Suprapubic skin (tissue), 4 donors: Measurements from ENCODE around the gene USF2. TPM values are rescaled to one million over a fixed set of nuclear protein-coding genes. Genes with fewer than 3 reads are reported as not detected.
"Not testable (repeated sequence)": the region's sequence is repeated elsewhere in the genome, so short reads cannot be mapped to it uniquely, and the experiment has no call there.

Experiments
- DNase-seq, 2 donors: peaks; one replicate each; pipeline ENCODE4 v3.0.0-alpha.2; 2019; ENCODE audit warnings: low spot score in 2 of 2
- H3K27ac ChIP-seq: fragments of 200-600 bp; sonication (generic); one replicate; pipeline ENCODE4 v1.5.1; 2019
- H3K27me3 ChIP-seq: fragments of 200-600 bp; sonication (generic); one replicate; pipeline ENCODE4 v1.5.1; 2019
- H3K36me3 ChIP-seq: fragments of 200-600 bp; sonication (generic); one replicate; pipeline ENCODE4 v1.5.1; 2019
- H3K4me1 ChIP-seq: fragments of 200-600 bp; sonication (generic); one replicate; pipeline ENCODE4 v1.5.1; 2019
- H3K4me3 ChIP-seq: fragments of 200-600 bp; sonication (generic); one replicate; pipeline ENCODE4 v1.5.1; 2019; ENCODE audit warnings: mild to moderate bottlenecking
- H3K9me3 ChIP-seq: fragments of 200-600 bp; sonication (generic); one replicate; pipeline ENCODE4 v1.5.1; 2019
- EP300 ChIP-seq: sonication (generic); formaldehyde crosslinking; IDR thresholded peaks from one replicate; pipeline ENCODE4 v1.6.1; 2017; ENCODE audit warnings: antibody characterized with exemption
- POLR2A ChIP-seq, 2 donors: fragments of 450-650 bp; IDR thresholded peaks; one replicate each; pipeline ENCODE4 v1.6.1; 2017; ENCODE audit warnings: antibody characterized with exemption in 2 of 2, mild to moderate bottlenecking in 2 of 2, moderate library complexity in 2 of 2
- POLR2AphosphoS5 ChIP-seq, 3 donors: sonication (generic); formaldehyde crosslinking; IDR thresholded peaks; one replicate each; pipeline ENCODE4 v1.6.1; 2017; ENCODE audit warnings: antibody characterized with exemption in 3 of 3
- WGBS: methylation state at CpG from one replicate; pipeline ENCODE4 v1.1.5; 2018; 5-methylcytosine and 5-hydroxymethylcytosine counted together
- total RNA-seq, 4 donors: library from RNA; depleted of rRNA; stranded (reverse); fragments of >200 nt; gene quantifications; one replicate each; pipeline ENCODE4 v1.1.0, GENCODE V29; 2016
- TF ChIP-seq, protein P1 (sequence below), 2 donors: fragments of 200-600 bp in 1 of 2; fragments of 450-650 bp in 1 of 2; sonication (generic) in 1 of 2; IDR thresholded peaks; one replicate each; pipeline ENCODE4 v1.5.1; 2016 to 2019; ENCODE audit warnings: antibody characterized with exemption in 2 of 2, mild to moderate bottlenecking in 1 of 2, moderate library complexity in 1 of 2

USF2 gene
- total RNA-seq, 4 donors from 2014 or later = 111 to 178 (median 122) TPM

DNA sequence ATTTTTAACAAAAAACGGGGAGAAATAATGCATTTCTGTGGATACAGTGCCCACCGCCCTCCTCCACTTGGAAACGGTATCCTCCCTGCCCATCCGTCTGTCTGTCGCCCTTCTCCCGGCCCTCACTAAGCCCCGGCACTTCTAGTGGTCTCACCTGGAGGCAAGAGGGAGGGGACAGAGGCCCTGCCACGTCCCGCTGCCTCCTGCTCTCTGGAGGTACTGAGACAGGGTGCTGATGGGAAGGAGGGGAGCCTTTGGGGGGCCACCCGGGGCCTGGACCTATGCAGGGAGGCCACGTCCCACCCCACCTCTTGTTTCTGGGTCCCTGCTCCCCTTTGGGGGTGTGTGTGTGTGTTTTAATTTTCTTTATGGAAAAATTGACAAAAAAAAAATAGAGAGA lies 10.6 kb downstream of the USF2 start:
- Histone ChIP-seq H3K27me3 (peaks cover 5% of the 10 kb centered on the region), H3K4me1 (peaks cover 21% of the 10 kb centered on the region), H3K27ac (no peak overlapping the region), H3K9me3 (no peaks in the 10 kb centered on the region), H3K4me3 (no peak overlapping the region), H3K36me3 (peaks cover 51% of the 10 kb centered on the region)
- no peak for DNase-seq
- WGBS = 85% methylated on average over 10 of the region's 11 CpGs
- TF ChIP-seq, protein P1, sequence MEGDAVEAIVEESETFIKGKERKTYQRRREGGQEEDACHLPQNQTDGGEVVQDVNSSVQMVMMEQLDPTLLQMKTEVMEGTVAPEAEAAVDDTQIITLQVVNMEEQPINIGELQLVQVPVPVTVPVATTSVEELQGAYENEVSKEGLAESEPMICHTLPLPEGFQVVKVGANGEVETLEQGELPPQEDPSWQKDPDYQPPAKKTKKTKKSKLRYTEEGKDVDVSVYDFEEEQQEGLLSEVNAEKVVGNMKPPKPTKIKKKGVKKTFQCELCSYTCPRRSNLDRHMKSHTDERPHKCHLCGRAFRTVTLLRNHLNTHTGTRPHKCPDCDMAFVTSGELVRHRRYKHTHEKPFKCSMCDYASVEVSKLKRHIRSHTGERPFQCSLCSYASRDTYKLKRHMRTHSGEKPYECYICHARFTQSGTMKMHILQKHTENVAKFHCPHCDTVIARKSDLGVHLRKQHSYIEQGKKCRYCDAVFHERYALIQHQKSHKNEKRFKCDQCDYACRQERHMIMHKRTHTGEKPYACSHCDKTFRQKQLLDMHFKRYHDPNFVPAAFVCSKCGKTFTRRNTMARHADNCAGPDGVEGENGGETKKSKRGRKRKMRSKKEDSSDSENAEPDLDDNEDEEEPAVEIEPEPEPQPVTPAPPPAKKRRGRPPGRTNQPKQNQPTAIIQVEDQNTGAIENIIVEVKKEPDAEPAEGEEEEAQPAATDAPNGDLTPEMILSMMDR (IDR thresholded peaks at IDR 0.05) = no peak
- TF ChIP-seq POLR2A (IDR thresholded peaks at IDR 0.05) (no peak), EP300 (no peak), POLR2AphosphoS5 (IDR thresholded peaks at IDR 0.05) (no peak)

DNA sequence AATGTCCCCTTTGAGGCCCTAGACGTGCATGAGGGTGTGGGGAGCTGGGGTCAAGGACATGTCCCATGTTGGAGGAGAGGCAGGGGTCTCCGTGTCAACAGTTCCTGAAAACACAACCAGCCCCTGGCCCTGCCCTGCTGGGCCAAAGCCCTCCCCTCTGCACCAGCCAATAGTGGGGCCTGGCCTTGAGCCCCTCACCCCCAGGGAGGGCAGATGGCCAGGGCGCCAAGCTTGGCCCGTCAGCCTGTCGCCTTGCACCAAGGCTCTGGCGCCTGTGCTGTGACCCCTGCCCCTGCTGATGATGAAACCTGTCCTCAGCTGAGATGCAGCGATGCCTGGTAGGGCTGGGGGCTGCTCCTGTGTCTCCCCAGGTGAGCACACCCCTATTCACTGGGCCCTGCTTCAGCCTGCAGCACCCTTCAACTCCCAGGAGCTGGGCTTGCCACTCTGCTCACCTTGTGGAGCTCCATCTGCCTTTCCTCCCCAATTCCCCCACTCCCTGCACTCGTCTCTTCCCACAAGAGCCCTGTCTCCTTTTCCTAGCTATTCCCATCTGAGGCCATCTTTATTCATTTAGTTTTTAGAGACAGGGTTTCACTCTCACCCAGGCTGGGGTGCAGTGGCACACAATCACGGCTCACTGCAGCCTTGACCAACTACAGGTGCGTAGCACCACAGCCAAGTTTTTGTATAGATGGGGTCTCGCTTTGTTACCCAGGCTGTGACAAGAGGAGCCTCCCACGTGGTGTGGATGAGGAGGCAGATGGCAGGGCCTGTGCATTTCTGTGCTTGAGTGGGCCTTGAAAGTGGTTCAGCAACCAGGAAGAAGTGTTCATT lies 11.4 kb downstream of the USF2 start:
- H3K4me3 ChIP-seq = no peak overlapping the region
- H3K9me3 ChIP-seq = no peaks in the 10 kb centered on the region
- H3K27me3 ChIP-seq = peaks cover 5% of the 10 kb centered on the region
- H3K4me1 ChIP-seq = peaks cover 21% of the 10 kb centered on the region
- WGBS = 68% methylated on average over 7 of the region's 12 CpGs
- DNase-seq = no peak
- H3K27ac ChIP-seq = no peak overlapping the region
- peaks cover 48% of the 10 kb centered on the region for H3K36me3 ChIP-seq
- TF ChIP-seq POLR2AphosphoS5 (IDR thresholded peaks at IDR 0.05) = no peak

DNA sequence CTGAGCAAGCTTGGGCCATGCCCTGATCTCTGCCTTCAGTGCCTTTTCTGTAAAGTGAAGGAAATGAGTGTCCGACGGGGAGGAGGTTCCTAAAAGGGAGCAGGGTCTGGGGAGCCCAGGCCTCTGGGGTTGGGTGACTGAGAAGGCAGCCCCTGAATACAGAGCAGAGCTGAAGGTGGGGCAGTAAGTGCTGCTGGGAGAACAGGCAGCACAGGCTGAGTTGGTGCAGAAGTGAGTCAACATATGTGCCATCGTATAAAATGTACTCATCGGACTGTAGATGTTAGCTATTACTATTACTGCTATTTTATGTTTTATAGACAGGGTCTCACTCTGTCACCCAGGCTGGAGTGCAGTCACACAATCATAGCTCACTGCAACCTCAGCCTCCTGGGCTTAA lies 12.5 kb downstream of the USF2 start:
- Histone ChIP-seq H3K4me1 (peaks cover 21% of the 10 kb centered on the region), H3K4me3 (no peak overlapping the region), H3K9me3 (no peaks in the 10 kb centered on the region), H3K27me3 (peaks cover 5% of the 10 kb centered on the region), H3K36me3 (peaks cover 37% of the 10 kb centered on the region), H3K27ac (no peak overlapping the region)
- WGBS = 30% methylated on average over 4 of the region's 4 CpGs
- no peak for DNase-seq
- TF ChIP-seq, protein P1 (IDR thresholded peaks at IDR 0.05) = no peak
- no peak for TF ChIP-seq POLR2AphosphoS5 (IDR thresholded peaks at IDR 0.05)

DNA sequence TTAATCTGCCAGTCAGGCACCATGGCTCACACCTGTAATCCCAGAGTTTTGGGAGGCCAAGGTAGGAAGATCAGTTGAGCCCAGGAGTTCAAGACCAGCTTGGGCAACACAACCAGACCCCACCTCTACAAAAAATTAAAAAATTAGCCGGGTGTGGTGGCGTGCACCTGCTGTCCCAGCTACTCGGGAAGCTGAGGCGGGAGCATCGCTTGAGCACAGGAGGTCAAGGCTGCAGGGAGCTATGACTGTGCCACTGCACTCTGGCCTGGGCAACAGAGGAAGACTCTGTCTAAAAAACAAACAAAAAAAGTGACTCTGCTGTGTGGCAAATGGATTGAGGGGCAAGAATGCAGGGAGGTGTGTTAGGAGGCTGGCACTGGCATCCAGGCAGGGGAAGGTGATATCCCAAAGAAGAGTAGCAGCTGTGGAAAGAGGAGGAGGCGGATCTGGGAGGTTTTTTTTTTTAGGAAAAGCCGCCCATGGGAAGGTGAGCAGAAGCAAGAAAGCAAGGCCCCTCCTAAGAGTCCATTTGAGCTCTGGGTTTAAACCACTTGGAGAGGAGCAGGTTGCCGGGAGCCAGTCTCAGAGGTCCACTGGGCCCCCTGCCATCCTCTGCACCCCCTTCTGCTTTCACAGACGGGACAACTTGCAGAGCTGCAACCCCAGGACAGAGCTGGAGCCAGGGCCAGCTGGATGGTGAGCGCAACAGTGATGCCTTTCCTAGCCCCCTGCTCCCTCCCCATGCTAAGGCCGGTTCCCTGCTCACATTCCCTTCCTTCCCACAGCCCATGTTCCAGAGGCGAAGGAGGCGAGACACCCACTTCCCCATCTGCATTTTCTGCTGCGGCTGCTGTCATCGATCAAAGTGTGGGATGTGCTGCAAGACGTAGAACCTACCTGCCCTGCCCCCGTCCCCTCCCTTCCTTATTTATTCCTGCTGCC lies 15.7 kb downstream of the USF2 start:
- Histone ChIP-seq H3K9me3 (no peaks in the 10 kb centered on the region), H3K36me3 (peaks cover 6% of the 10 kb centered on the region), H3K4me3 (no peak overlapping the region), H3K4me1 (peaks cover 21% of the 10 kb centered on the region), H3K27me3 (peaks cover 5% of the 10 kb centered on the region), H3K27ac (no peak overlapping the region)
- no peak for DNase-seq
- WGBS = 75% methylated on average over 17 of the region's 17 CpGs
- TF ChIP-seq EP300 = no peak
- no peak for TF ChIP-seq POLR2AphosphoS5 (IDR thresholded peaks at IDR 0.05)
- TF ChIP-seq, protein P1 (IDR thresholded peaks at IDR 0.05) = no peak
- no peak for TF ChIP-seq POLR2A (IDR thresholded peaks at IDR 0.05)

DNA sequence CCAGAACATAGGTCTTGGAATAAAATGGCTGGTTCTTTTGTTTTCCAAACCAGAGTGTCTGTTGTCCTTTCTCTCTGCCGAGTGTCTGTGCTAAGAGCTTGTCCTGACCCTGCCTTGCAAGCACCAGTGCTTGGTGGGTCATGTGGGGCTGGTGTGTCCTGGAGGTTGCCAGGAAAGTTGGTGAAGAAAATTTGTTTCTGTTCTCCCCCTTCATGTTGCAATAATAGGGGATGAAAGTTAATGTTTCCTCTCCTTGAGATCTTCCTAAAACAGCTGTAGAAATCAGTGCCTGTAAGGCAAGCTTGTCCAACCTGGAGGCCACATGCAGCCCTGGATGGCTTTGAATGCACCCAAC lies 16.3 kb downstream of the USF2 start:
- H3K27ac ChIP-seq = no peak overlapping the region
- no peak for DNase-seq
- no peak for TF ChIP-seq EP300
- TF ChIP-seq, protein P1 (IDR thresholded peaks at IDR 0.05) = no peak
- no peak for TF ChIP-seq POLR2AphosphoS5 (IDR thresholded peaks at IDR 0.05)
- no peak for TF ChIP-seq POLR2A (IDR thresholded peaks at IDR 0.05)
- H3K9me3 ChIP-seq = no peaks in the 10 kb centered on the region
- H3K36me3 ChIP-seq = peaks cover under 1% of the 10 kb centered on the region
- WGBS = 58% methylated on average over 1 of the region's 1 CpG
- H3K27me3 ChIP-seq = peaks cover 8% of the 10 kb centered on the region
- no peak overlapping the region for H3K4me3 ChIP-seq
- H3K4me1 ChIP-seq = peaks cover 21% of the 10 kb centered on the region

DNA sequence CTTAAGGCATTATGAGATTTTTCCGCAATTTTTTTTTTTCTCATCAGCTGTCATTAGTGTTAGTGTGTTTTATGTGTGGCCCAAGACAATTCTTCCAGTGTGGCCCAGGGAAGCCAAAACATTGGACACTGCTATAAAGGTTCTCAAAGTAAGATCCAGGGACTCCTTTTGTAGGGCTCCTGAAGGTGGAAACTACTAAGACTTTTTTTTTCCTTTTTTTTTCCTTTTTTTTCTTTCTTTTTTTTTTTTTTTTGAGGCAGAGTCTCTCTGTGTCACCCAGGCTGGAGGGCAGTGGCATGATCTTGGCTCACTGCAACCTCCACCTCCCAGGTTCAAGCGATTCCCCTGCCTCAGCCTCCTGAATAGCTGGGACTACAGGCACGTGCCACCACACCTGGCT lies 16.7 kb downstream of the USF2 start:
- Histone ChIP-seq H3K27me3 (peaks cover 11% of the 10 kb centered on the region), H3K4me1 (peaks cover 17% of the 10 kb centered on the region)
- H3K9me3 ChIP-seq, DNase-seq, H3K36me3 ChIP-seq, H3K4me3 ChIP-seq, H3K27ac ChIP-seq: not testable (repeated sequence)
- WGBS = 84% methylated on average over 3 of the region's 3 CpGs

DNA sequence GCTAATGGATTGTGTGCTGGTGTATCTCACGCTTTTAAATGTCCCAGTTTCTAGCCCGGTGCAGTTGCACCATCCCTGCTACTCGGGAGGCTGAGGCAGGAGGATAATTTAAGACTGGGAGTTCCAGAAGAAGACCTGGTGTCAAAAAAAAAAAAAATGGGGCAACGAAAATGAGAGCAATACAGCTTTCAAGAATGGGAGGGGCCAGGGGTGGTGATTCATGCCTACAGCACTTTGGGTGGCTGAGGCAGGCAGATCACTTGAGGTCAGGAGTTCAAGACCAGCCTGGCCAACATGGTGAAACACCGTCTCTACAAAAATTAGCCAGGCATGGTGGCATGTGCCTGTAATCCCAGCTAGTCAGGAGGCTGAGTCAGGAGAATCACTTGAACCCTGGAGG lies 17.3 kb downstream of the USF2 start:
- DNase-seq, H3K27ac ChIP-seq, H3K36me3 ChIP-seq, H3K9me3 ChIP-seq, H3K4me3 ChIP-seq: not testable (repeated sequence)
- Histone ChIP-seq H3K27me3 (peaks cover 17% of the 10 kb centered on the region), H3K4me1 (peaks cover 11% of the 10 kb centered on the region)
- WGBS = 68% methylated on average over 5 of the region's 5 CpGs
